ENCODE measurements around the gene STIMATE.

- TF ChIP-seq POLR2A (IDR thresholded peaks at IDR 0.05; ENCODE audit: extremely low read depth, insufficient read length) (no peak), MYC (IDR thresholded peaks at IDR 0.05; ENCODE audit: low read depth, low read length) (no peak)
Measured at GRCh38 chr3:52791366-52791765, 106.0 kb downstream of the STIMATE start.

Data from NB4 (cell line).